H4 (cell line): Measurements from ENCODE around the gene PROK2. TPM values are rescaled to one million over a fixed set of nuclear protein-coding genes. Genes with fewer than 3 reads are reported as not detected.

Experiments
- DNase-seq: peaks from one replicate; pipeline ENCODE4 v3.0.0-alpha.2; 2015; ENCODE audit warnings: low spot score
- total RNA-seq: library from RNA; depleted of rRNA; stranded (reverse); fragments of >200 nt; shearing (Covaris generic); gene quantifications from 2 replicates; pipeline ENCODE4 v1.2.3, GENCODE V29; 2014; rRNA removed

The PROK2 gene
- total RNA-seq: not detected in 2 replicates

GRCh38 chr3:71784914-71785531 is at the start of gene PROK2:
Gene PROK2, minus strand, starts transcription at chr3:71785148. Its CDS starts 96 bp downstream, at chr3:71785052.
- no peak for DNase-seq

GRCh38 chr3:71831599-71831998 is 46.7 kb upstream of the PROK2 start:
- DNase-seq: no peak

- no peak for DNase-seq
Measured at GRCh38 chr3:71825551-71826283, 40.8 kb upstream of the PROK2 start.

- DNase-seq: no peak
Measured at GRCh38 chr3:71821116-71821515, 36.2 kb upstream of the PROK2 start.

- no peak for DNase-seq
Measured at GRCh38 chr3:71817262-71817661, 32.3 kb upstream of the PROK2 start.

GRCh38 chr3:71816767-71817156 is 31.8 kb upstream of the PROK2 start:
- DNase-seq: no peak

GRCh38 chr3:71815340-71816067 is 30.6 kb upstream of the PROK2 start:
- DNase-seq: no peak

- DNase-seq: no peak
Measured at GRCh38 chr3:71813704-71814103, 28.8 kb upstream of the PROK2 start.

GRCh38 chr3:71813073-71813472 is 28.1 kb upstream of the PROK2 start:
- no peak for DNase-seq

GRCh38 chr3:71810056-71810455 is 25.1 kb upstream of the PROK2 start:
- DNase-seq: no peak

GRCh38 chr3:71809321-71810026 is 24.5 kb upstream of the PROK2 start:
- DNase-seq: no peak

GRCh38 chr3:71806736-71807135 is 21.8 kb upstream of the PROK2 start:
- DNase-seq: no peak

GRCh38 chr3:71805691-71806090 is 20.7 kb upstream of the PROK2 start:
- DNase-seq: no peak

GRCh38 chr3:71805199-71805598 is 20.3 kb upstream of the PROK2 start:
- no peak for DNase-seq

- DNase-seq: no peak
Measured at GRCh38 chr3:71803248-71803647, 18.3 kb upstream of the PROK2 start.

GRCh38 chr3:71801986-71802385 is 17.0 kb upstream of the PROK2 start:
- DNase-seq: no peak

- no peak for DNase-seq
Measured at GRCh38 chr3:71800023-71800422, 15.1 kb upstream of the PROK2 start.

GRCh38 chr3:71797455-71797854 is 12.5 kb upstream of the PROK2 start:
- DNase-seq: no peak

GRCh38 chr3:71796290-71796689 is 11.3 kb upstream of the PROK2 start:
- DNase-seq: no peak

- DNase-seq: peak; percentile 9
Measured at GRCh38 chr3:71791634-71792033, 6.7 kb upstream of the PROK2 start.

GRCh38 chr3:71789922-71790321 is 5.0 kb upstream of the PROK2 start:
- no peak for DNase-seq

GRCh38 chr3:71787851-71788405 is 3.0 kb upstream of the PROK2 start:
- no peak for DNase-seq
